Uterus (tissue), 4 donors: ENCODE results near the gene RMRP. TPM values are rescaled to one million over a fixed set of nuclear protein-coding genes. Genes with fewer than 3 reads are reported as not detected.
A peak's percentile ranks its signal among the peaks of the same experiment; 100 is the strongest.

ENCODE experiments used
- DNase-seq, 2 donors: peaks; one replicate each; pipeline ENCODE4 v3.0.0-alpha.2; 2019 to 2020
- H3K27ac ChIP-seq, 2 donors: fragments of 200-600 bp; sonication (generic); 1 replicate in 1 of 2; 2 replicates in 1 of 2; pipeline ENCODE4 v1.5.1; 2016 to 2018
- H3K27me3 ChIP-seq, 2 donors: fragments of 200-600 bp; sonication (generic); one replicate each; pipeline ENCODE4 v1.5.1; 2018 to 2019; ENCODE audit warnings: control low read depth in 1 of 2
- H3K36me3 ChIP-seq, 2 donors: fragments of 200-600 bp; sonication (generic); one replicate each; pipeline ENCODE4 v1.5.1; 2019; ENCODE audit warnings: control low read depth in 1 of 2
- H3K4me1 ChIP-seq, 2 donors: fragments of 200-600 bp; sonication (generic); one replicate each; pipeline ENCODE4 v1.5.1; 2018 to 2019; ENCODE audit warnings: control low read depth in 1 of 2
- H3K4me3 ChIP-seq, 2 donors: fragments of 200-600 bp; sonication (generic); 1 replicate in 1 of 2; 2 replicates in 1 of 2; pipeline ENCODE4 v1.5.1; 2018 to 2019; ENCODE audit warnings: mild to moderate bottlenecking in 1 of 2
- H3K9me3 ChIP-seq, 2 donors: fragments of 200-600 bp; sonication (generic); one replicate each; pipeline ENCODE4 v1.5.1; 2019; ENCODE audit warnings: control low read depth in 1 of 2
- POLR2A ChIP-seq, 2 donors: fragments of 450-650 bp; IDR thresholded peaks; one replicate each; pipeline ENCODE4 v1.6.1; 2016; ENCODE audit warnings: antibody characterized with exemption in 2 of 2, mild to moderate bottlenecking in 1 of 2, moderate library complexity in 1 of 2
- intact Hi-C: fragments of 100-400 bp; cut with DNase I; formaldehyde crosslinking; loops from one replicate; pipeline ENCODE4 v1.15.1; 2023; ENCODE audit warnings: low total_unique reads
- total RNA-seq, 4 donors: library from RNA; depleted of rRNA in 3 of 4; stranded (reverse); fragments of >200 nt in 3 of 4; gene quantifications; one replicate each; pipeline versions ENCODE4 v1.1.0 to v1.2.4, GENCODE V29; 2014 to 2023
- TF ChIP-seq, protein P1 (sequence below), 4 experiments: fragments of 200-600 bp in 2 of 4; fragments of 450-650 bp in 2 of 4; sonication (generic) in 2 of 4; IDR thresholded peaks; one replicate each; pipeline ENCODE4 v1.5.1; 2016 to 2019; ENCODE audit warnings: antibody characterized with exemption in 4 of 4, mild to moderate bottlenecking in 2 of 4, moderate library complexity in 1 of 4
- donor health status: DM: yes; HTN: yes; CAD: no.

RMRP gene
- total RNA-seq, 4 donors from 2014 or later, result 2,632 to 57,722 (median 9,015) TPM

DNA sequence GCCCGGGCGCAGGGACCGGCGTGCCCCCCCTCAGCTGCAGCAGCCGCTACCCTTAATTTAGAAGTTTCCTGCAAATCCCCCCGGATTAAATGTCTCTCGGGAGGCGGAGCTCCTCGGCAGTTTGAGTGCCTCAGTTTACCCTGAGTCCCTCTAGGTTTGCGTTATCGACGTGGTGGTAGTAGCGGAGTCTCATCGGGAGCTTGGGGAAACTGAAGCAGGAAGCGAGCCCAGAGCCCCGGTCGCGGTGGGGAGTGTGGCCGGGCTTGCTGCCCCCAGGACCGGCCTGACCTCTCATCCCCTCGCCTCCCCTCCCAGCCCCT is 32.4 kb upstream of the RMRP start:
- Histone ChIP-seq H3K27me3 (no peaks in the 10 kb centered on the region), H3K4me1 (peaks cover 0 to 4% of the 10 kb centered on the region in 2 donors), H3K36me3 (no peaks in the 10 kb centered on the region), H3K4me3 (peak overlapping the region; percentile 57 to 71), H3K9me3 (no peaks in the 10 kb centered on the region), H3K27ac (peak overlapping the region; percentile 93 to 98)
- DNase-seq, result no peak
- intact Hi-C loops, result no loop called here
- TF ChIP-seq, protein P1, sequence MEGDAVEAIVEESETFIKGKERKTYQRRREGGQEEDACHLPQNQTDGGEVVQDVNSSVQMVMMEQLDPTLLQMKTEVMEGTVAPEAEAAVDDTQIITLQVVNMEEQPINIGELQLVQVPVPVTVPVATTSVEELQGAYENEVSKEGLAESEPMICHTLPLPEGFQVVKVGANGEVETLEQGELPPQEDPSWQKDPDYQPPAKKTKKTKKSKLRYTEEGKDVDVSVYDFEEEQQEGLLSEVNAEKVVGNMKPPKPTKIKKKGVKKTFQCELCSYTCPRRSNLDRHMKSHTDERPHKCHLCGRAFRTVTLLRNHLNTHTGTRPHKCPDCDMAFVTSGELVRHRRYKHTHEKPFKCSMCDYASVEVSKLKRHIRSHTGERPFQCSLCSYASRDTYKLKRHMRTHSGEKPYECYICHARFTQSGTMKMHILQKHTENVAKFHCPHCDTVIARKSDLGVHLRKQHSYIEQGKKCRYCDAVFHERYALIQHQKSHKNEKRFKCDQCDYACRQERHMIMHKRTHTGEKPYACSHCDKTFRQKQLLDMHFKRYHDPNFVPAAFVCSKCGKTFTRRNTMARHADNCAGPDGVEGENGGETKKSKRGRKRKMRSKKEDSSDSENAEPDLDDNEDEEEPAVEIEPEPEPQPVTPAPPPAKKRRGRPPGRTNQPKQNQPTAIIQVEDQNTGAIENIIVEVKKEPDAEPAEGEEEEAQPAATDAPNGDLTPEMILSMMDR (IDR thresholded peaks at IDR 0.05), result no peak
- TF ChIP-seq POLR2A (IDR thresholded peaks at IDR 0.05), result no peak

DNA sequence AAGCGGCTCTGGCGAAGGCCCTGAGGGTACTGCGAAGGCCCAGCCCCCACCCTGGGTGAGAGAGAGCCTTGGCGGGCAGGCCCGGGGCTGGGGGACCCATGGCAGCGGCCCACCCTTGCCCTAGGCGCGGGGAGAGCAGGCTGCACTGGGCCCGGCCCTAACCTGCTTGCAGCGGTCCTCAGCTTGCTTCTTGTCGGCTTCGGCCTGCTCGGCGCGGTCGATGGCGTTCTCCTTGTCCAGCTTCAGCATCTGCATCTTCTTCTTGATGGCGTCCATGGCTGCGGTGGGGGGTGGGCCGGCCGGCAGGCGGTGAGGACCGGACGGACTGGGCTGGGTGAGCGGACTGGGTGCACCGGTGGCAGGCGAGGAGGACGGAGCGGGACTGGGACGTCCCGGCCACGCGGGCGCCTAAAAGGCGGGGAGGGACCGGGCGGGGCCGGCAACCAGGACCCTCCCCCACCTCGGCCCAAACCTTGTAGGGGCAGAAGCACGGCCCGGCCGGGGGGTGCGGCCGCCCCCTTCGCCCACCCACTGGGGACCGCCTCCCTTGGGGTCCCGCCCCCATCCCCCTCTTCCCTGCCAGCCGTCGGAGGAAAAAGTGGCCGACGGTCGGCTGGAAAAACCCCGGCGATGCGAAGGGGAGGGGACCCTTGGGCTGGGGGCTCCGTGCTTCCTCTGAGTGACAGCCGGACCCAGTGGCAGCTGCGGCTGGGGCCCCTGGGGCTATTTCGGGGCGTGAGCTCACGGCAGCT is 31.9 kb upstream of the RMRP start, which contains the start of gene TPM2:
TPM2 (minus strand) TSS at position 384 of the 752 bp plus-strand sequence; CDS start at position 276, 108 bp downstream.
- Histone ChIP-seq H3K27me3 (no peaks in the 10 kb centered on the region), H3K36me3 (no peaks in the 10 kb centered on the region), H3K4me1 (peaks cover 0 to 4% of the 10 kb centered on the region in 2 donors), H3K4me3 (peak within 1 kb of the TSS; percentile 57 to 71), H3K27ac (peak within 1 kb of the TSS; percentile 93 to 98), H3K9me3 (no peaks in the 10 kb centered on the region)
- DNase-seq, result peak; percentile 91 to 93
- intact Hi-C loops, result loop anchor here (5.0 kb wide), 1 partner anchor 38 kb away; no protein-coding TSS in a partner anchor
- TF ChIP-seq, protein P1 (IDR thresholded peaks at IDR 0.05), result peak in 1 of 4 experiments; percentile 12
- peak; percentile 68 to 94 for TF ChIP-seq POLR2A (IDR thresholded peaks at IDR 0.05)

DNA sequence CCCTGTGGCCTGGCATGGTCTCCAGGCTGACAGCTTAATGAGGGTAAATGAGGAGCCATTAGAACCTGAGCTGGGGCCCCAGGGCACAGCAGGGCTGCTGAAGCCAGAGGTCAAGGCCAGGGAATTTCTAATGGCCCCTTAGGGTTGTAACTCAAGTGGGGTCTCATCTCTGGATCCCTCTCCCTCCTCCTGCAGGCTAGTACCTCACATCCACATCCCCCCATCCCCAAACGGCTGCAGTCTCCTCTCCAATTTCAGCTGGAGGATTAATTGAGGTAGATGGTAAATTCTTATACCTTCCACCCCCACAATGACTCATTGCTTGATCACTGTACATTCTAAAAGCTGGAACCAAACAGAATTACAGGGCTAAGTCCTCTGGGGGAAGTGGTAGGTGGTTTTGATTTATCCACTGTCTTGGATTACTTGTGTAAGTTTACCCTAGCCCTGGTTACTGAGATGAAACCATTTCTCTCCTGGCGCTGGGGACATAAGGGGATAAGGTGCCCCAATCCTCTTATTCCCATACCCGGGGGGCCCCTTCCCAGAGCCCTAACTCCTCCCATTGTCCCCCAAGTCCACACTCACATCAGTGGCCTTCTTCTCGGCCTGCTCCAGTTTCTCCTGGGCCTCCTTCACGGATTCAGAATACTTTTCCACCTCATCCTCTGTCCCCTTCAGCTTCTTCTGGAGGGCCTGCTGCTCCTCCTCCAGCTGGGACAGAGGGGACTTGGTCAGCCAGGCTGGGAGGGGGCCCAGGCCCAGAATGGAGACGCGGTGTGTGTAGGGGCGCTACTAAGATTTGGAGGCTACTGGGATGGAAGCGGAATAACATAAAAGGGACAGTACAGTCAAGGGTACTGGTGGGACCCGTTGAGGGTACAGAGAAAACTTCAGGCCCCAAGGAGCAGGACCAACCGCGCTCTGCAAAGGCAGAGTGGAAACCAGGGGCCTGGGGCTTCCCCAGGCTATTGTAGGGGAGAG is 31.0 kb upstream of the RMRP start:
- peak overlapping the region; percentile 57 to 71 for H3K4me3 ChIP-seq
- peak in 1 of 2 donors; percentile 9 for TF ChIP-seq POLR2A (IDR thresholded peaks at IDR 0.05)
- TF ChIP-seq, protein P1 (IDR thresholded peaks at IDR 0.05), result no peak
- peak overlapping the region; percentile 93 to 98 for H3K27ac ChIP-seq
- no peaks in the 10 kb centered on the region for H3K9me3 ChIP-seq
- H3K36me3 ChIP-seq, result no peaks in the 10 kb centered on the region
- intact Hi-C loops, result loop anchor here (5.0 kb wide), 1 partner anchor 38 kb away; no protein-coding TSS in a partner anchor
- H3K4me1 ChIP-seq, result peaks cover 0 to 4% of the 10 kb centered on the region in 2 donors
- no peaks in the 10 kb centered on the region for H3K27me3 ChIP-seq
- DNase-seq, result no peak

DNA sequence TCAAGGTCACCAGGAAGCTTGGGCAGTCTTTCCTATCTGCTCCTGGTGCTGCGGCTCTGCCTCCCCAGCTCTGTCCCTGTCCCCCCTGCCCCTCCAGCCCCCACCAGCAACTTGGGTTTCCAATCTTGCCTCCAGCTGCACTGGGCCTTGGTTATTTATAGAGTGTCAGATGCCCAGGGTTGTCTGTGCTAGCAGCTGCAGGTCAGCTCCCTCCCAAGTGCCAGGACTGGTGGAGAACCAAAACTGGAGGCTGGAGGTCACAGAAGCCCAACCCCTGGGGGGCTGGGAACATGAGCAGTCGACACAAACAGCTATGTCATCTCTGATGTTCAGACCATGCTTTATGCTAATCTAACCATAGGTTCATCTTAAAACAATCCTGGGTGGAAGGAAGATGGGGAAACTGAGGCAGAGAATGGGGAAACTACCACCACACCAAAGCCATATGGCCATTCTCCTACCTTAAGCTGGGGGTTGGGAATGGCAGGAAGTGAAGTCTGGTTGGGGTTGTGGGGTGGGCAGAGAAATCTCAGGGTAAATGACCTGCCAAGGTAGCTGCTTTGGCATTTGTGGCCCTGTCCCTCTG is 30.2 kb upstream of the RMRP start:
- DNase-seq, result no peak
- peak overlapping the region; percentile 57 to 71 for H3K4me3 ChIP-seq
- H3K36me3 ChIP-seq, result no peaks in the 10 kb centered on the region
- H3K27me3 ChIP-seq, result no peaks in the 10 kb centered on the region
- H3K27ac ChIP-seq, result peak overlapping the region; percentile 93 to 98
- no peaks in the 10 kb centered on the region for H3K9me3 ChIP-seq
- intact Hi-C loops, result loop anchor here (5.0 kb wide), 1 partner anchor 39 kb away; no protein-coding TSS in a partner anchor
- peaks cover 3 to 4% of the 10 kb centered on the region in 2 donors for H3K4me1 ChIP-seq
- no peak for TF ChIP-seq POLR2A (IDR thresholded peaks at IDR 0.05)
- TF ChIP-seq, protein P1 (IDR thresholded peaks at IDR 0.05), result no peak
